GM21423 (cell line): ENCODE results near the gene HSCB.
"Not testable (repeated sequence)": the region's sequence is repeated elsewhere in the genome, so short reads cannot be mapped to it uniquely, and the experiment has no call there.

Experiments
- ATAC-seq: cut with Tn5 transposase; IDR thresholded peaks from one replicate; pipeline ENCODE4 v1.9.1; 2021; ENCODE audit warnings: mild to moderate bottlenecking, moderate library complexity; ENCODE audit not compliant: unreplicated experiment

The HSCB gene, protein sequence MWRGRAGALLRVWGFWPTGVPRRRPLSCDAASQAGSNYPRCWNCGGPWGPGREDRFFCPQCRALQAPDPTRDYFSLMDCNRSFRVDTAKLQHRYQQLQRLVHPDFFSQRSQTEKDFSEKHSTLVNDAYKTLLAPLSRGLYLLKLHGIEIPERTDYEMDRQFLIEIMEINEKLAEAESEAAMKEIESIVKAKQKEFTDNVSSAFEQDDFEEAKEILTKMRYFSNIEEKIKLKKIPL

DNA sequence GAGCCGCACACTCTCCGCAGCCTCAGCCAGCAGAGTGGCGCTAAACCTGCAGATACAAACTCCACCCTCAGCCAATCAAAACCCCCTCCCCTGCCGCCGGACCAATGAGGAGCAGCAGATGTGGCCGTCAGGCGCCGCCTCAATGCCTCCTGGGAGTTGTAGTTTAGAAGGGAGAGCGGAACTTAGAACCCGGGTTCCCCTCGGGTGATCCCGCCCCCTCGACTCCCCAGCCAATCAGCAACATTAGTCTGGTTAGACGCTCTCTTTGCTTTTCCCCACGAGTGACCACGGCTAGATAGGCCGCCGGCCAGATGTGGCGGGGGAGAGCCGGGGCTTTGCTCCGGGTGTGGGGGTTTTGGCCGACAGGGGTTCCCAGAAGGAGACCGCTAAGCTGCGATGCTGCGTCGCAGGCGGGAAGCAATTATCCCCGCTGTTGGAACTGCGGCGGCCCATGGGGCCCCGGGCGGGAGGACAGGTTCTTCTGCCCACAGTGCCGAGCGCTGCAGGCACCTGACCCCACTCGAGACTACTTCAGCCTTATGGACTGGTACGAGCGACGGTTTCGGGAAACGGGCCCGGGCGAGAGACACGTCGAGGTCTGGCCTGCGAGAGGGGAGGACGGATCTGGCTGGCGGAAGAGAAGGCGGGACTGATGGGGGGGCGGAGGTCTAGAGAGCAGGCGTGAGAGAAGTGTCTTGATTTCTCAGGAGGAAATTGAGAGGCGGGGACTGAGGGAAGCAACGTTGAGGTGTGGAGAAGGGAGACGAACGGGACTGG, at the start of gene HSCB, which contains the start of gene CHEK2:
Gene HSCB, plus strand, starts transcription at position 255 of the 777 bp plus-strand sequence. Its CDS starts 57 bp downstream, at position 312.
Gene CHEK2, minus strand, starts transcription at position 36 of the 777 bp plus-strand sequence. CDS start 7,099 bp downstream, outside the sequence.
- peak; percentile 89 for ATAC-seq

DNA sequence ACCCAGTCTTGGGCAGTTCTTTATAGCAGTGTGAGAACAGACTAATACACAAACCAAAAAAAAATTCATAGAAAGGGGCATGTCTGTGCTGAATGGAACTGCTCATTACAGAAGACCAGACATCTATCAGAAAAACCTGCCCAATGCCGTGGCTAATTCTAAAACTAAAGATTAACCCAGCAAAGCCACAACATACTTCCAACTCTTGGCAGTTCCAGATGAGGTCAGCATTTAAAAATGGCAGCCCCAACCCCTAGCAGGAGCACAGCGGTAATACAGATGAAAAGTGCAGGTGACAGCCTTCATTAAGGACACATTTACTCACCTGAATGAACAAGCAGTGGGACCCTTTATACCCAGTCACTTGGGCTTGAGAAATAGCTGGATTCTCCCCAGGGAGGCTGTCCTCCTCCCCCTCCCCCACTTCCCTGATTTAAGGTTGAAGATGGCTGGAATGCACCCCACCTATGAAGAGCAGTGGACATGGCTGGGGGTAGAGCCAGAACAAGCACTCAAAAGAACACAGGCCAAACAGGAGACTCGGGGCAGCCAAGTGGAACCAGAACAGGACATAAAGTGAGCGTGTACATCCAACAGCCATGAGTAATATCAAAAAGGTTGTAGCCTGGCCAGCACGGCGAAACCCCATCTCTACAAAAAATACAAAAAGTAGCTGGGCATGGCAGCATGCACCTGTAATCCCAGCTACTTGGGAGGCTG, 48.6 kb upstream of the HSCB start:
- not testable (repeated sequence) for ATAC-seq

DNA sequence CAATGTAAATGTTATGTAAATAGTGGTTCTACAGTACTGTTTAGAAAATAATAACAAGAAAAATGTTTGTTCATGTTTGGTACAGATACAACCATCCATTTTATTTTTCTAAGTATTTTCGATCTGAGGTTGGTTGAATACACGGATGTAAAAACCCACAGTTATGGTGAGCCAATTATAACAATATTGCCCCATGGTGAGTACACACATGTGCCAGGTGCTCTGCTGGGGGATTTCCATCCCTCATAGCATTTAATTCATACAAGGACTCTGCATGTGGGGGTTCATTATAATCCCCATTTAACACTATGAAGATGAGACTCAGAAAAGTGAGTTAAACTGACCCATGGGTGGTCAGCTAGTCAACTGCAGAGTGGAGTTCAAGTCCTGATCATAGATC, 38.9 kb upstream of the HSCB start:
- no peak for ATAC-seq

DNA sequence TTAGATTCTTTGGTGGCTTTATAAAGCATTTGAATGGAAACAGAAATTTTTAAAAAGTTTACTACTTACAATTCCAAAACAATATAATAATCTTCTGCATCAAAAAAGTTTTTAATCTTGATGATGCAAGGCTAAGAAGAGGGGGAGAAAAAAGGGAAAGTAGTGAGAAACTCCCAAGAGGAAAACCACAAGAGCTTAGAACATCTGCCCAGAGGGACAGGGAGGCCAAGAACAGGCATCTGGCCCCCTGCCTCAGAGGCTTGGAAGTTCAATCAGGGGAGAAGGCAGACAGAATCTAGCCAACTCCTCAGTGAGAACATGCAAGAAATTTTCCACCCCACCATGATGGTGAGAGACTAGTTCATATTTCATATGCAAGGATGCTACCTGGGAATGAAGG, 38.4 kb upstream of the HSCB start:
- no peak for ATAC-seq

DNA sequence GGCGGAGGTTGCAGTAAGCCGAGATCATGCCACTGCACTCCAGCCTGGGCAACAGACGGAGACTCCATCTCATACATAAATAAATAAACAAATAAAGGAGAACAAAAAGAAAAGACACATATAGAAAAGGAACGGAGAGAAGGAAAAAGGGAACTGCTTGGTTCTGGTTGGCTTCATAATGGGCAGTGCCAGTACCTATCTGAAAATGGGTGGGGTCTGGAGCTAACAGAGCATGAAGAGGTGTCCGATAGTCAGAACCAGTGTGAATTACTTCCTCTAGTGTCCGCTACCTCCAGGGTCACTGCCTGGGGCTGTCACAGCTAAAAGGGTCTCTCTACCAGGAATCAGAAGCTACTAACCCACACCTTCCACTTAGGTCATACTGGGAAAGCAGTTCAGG, 35.0 kb upstream of the HSCB start:
- no peak for ATAC-seq

DNA sequence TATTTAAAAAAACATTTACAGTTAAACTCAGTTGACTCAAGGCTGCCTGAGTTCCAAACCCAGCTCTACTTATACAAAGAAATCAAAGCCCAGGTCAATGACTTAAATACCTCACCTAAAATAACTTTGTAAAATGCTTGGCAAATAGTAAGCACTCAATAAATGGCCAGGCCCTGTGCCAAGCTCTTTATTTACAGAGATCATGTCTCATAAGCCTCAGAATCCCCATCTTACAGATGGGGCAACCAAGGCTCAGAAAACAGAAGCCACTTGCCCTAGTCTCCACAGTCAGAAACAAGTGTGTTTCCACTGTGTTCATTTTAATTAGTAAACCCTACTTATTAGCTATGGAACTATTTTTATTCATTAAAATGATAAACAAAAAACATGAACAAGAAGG, 31.7 kb upstream of the HSCB start:
- no peak for ATAC-seq

DNA sequence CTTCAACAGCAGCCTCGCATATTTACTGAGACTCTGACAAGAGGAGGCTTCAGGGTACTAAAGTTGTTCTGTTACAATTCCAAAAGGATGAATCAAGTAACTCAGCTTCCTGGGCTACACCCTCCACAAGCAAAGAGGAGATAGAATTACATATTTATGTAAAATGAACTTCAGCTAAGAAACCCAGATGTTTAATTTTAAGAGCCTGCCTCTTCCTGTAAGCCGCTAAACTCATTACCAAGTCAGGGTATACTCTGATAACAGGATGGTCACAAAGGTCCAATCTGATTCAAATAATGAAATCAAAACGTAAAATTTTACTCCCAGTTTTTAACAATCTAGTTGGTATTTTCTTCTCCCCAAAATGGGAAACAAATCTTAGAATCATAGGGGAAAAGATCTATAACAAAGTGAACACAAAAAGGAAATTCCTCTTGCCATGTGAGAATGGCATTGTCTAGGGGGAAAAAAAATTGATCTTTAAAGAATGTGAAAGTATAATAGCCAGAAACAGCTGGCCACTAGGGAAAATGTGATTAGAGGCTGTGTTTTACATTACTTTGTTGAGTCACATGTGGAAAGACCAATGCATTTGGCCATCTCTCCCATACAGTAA, 31.2 kb upstream of the HSCB start:
- ATAC-seq: no peak

DNA sequence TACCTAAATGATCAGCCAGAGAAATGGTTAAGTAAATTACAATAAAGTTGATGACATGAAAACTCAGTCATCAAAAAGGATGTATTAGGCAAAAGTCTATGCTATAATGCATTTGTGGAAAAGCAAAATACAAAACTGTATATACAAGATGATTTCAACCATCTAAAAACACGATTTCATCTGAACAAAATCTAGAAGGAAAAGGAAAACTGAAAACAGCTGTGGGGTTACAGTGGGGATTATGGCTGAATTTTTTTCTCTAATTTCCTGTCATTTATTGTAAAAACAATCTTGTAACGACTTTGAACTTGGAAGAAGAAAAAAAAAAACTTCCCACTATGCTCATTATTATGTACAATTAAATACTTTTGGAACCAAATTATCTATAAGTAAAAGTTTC, 30.5 kb upstream of the HSCB start:
- no peak for ATAC-seq

DNA sequence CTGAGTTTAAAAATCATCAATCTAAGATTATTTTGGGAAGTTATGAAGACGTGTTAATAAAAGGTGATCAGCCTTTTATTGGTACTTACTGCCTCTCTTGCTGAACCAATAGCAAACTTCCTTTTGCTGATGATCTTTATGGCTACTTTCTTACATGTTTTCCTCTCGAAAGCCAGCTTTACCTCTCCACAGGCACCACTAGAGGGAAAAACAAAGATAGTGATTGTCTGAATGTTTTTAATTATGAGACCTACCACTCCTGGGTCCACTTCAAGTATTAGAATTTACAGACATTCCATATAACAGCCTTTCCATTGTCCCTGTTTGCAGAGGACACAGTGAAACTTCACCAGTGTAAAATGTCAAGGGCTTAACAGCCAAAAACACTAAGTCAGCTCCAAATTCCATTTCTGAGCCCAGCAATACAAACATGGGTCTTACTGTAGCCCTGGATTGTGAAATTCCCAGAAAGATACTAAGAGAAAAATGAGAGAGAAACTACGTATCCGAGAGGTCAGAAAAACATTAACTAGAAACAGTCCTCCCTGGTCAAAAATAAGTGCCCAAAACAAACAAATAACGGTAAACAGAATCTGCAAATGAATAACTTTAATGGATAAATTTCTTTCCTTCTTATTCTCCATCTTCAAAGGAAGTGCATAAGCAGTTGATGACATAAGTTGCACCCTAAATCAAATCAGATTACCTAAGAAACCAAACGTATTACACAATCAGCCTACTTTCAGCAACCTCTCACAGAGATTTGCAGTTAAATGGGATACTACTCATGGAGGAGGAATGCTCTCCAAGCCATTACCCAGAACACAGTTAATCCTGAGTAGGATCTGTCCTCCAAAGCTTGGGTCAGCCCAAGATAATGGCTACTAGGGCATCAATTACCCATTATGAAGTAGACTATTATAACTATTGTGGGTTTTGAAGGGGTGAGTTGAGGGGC, 29.7 kb upstream of the HSCB start:
- no peak for ATAC-seq

DNA sequence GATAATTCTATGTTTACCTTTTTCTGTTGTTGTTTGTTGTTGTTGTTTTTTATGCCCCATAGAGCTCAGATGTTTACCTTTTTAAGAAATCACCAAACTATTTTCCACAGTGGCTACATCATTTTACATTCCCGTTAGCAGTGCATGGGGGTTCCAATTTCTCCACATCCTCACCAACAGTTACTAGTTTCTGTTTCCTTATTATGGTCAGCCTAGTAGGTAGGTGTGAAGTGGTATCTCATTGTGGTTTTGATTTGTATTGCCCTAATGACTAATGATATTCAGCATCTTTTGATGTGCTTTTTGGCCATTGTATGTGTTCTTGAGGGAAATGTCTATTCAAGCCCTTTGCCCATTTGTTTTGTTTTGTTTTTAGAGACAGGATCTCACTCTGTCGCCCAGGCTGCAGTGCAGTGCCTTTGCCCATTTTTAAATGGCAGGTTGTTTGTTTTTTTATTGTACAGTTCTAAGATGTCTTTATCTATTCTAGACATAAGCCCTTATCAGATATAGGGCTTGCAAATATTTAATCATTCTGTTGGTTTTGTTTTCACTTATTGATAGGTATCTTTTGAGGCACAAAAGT, 27.7 kb upstream of the HSCB start:
- no peak for ATAC-seq

DNA sequence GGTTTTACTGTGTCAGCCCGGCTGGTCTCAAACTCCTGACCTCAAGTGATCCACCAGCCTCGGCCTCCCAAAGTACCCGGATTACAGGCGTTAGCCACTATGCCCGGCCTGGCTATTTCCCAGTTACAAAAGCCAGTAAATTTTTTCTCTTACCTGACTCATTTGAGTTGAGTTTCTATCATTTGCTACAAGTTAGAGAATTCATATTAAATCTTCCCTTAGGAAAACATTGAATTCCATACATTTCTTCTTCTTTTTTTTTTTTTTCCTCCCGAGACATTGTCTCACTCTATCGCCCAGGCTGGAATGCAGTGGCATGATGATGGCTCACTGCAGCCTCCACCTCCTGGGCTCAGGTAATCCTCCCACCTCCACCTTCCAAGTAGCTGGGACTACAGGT, 26.2 kb upstream of the HSCB start:
- ATAC-seq: no peak

DNA sequence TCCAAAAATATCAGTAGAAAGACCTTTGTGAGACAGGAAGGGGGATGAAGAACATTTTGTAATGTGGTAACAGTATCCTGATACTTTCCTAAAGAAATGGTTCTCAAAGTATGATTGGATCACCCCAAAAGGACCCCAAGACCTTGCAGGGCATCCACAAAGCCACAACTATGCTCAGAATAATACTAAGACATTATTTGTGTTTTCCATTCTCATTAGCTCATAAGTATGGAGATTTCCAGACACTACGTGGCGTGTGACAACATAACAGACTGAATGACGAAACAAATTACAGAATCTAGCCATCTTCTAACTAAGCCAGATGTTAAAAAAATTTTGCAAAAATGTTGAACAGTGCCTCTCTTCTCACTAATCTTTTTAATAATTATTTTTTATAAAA, 25.2 kb upstream of the HSCB start:
- no peak for ATAC-seq

DNA sequence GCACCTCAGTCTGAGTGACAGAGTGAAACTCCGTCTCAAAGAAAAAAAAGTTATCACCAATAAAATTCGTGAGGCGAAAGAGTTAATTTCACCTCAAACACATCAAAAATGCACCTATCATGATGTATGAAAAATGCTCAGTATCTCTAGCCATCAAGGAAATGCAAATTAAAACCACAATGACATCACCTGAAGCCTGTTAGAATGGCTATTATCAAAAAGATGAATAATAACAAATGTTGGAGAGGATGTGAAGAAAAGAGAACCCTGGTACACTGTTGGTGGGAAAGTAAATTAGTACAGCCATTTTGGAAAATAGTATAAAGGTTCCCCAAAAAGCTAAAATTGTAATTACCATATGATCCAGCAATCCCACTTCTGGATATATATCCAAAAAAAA, 23.8 kb upstream of the HSCB start:
- ATAC-seq: no peak

DNA sequence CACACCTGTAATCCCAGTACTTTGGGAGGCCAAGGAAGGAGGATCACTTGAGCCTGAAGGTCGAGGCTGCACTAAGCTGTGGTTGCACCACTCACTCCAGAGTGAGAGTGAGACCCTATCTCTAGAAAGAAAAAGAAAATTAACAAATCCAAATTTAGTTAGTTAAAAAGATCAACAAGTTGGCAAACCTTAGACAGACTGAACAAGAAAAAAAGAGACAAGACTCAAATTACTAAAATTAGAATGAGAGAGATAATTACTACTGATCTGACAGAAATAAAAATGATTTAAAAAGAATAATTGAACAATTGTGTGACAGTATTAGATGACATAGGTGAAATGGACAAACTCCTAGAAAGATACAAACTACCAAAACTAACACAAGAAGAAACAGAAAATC, 13.8 kb upstream of the HSCB start:
- no peak for ATAC-seq

DNA sequence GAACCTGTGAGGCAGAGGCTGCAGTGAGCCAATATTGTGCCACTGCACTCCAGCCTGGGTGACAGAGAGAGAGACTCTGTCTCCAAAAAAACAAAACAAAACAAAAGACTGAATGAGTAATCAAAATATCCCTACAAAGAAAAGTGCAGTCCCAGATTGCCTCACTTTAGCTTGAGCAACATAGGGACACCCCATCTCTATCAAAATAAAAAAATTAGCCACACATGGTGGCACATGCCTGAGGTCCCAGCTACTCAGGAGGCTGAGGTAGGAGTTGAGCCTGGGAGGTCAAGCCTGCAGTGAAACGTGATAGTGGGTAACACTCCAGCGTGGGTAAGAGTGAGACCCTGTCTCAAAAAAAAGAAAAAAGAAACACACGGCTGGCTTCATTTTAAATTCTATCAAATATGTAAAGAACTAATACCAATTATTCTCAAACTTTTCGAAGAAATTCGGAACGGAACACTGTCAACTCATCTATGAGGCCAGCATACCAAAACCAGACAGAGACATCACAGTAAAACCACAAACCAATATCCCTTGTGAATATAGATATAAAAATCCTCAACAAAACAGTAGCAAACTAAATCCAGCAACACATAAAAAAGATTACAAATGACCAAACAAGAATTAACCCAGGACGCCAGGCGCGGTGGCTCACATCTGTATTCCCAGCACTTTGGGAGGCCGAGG, 13.1 kb upstream of the HSCB start:
- ATAC-seq: no peak

DNA sequence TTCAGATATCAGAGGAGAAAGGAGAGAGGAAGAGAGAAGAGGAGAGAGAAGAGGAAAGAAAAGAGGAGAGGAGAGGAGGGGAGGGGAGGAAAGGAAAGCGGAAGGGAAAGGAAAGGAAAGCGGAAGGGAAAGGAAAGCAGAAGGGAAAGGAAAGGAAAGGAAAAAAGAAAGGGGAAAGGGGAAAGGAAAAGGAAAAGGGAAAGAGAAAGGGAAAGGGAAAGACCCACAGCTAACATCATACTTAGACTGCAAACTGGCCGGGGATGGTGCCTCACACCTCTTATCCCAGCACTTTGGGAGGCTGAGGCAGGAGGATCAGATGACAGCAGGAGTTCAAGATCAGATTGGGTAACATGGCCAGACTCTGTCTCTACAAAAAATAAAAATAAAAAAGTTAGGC, 11.7 kb upstream of the HSCB start:
- no peak for ATAC-seq

DNA sequence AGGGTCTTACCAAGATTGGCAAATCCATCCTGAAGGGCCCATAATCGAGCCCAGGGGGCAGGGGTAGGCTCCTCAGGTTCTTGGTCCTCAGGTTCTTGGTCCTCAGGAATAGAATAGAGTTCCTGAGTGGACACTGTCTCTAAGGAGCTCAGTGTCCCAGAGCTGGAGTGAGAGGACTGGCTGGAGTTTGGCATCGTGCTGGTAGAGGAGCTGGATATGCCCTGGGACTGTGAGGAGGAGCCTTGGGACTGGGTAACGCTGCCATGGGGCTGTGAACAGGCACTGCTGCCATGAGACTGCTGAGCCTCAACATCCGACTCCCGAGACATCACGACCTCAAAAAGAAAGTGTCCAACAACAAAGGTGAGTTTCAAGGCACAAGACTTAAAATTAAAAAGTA, 7.4 kb upstream of the HSCB start:
- no peak for ATAC-seq

DNA sequence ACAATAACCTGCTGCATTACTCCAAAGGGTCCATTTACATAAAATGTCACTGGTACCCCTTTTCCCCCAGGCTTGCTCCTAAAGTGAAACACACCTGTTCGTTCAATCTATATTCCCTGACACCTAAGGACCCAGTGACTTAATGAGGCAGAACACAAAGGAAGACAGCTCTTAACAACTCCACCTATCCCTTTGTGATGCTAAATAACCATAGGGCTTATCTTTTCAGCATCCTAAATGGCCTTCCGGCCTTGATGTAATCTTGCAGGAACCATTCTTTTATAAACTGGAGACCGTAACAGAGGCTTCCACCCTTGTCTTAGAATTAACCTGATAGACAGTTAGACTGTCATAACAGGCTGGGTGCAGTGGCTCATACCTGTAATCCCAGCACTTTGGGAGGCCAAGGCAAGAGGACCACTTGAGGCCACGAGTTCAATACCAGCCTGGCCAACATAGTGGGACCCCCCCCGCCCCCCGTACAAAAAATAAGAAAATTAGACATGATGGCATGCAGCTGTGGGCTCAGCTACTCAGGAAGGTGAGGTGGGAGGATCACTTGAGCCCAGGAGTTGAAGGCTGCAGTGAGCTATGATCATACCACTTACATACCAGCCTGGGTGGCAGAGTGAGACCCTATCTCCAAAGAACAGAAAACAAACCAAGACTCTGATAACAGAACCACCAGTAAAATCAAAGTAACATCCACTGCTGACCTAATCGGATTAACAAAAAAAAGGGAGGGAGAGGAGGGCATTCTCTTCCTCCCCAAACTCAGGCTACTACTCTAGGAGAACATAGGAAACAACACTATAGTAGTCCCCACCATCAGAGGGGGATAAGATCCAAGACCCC, 5.3 kb upstream of the HSCB start:
- ATAC-seq: no peak
